ENCODE measurements around the gene OGFRL1.

DNA sequence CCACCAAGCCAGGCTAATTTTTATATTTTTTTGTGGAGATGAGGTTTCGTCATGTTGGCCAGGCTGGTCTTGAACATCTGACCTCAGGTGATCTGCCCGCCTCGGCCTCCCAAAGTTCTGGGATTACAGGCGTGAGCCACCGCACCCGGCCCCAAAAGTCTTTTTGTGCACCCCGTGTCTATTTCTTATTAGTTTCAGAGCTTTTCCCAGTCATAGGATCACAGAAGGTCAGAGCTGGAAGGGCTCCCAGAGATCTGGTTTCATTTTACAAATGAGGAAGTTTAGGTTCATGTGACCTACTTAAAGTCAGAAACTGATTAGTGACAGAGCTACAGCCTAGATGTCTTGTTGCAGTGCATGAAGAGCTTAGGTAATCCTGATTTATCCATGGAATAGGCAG is 1.6 kb upstream of the OGFRL1 start:
- TF ChIP-seq EZH2 (IDR thresholded peaks at IDR 0.05) (no peak), CEBPB (IDR thresholded peaks at IDR 0.05; ENCODE audit: low read depth) (no peak), POLR2A (IDR thresholded peaks at IDR 0.05; ENCODE audit: borderline replicate concordance, extremely low read depth, insufficient read depth, insufficient read length) (no peak), ZFX (IDR thresholded peaks at IDR 0.05) (no peak), POLR2AphosphoS5 (IDR thresholded peaks at IDR 0.05; ENCODE audit: low read depth, low read length) (no peak), EZH2phosphoT487 (IDR thresholded peaks at IDR 0.05; ENCODE audit: borderline replicate concordance) (no peak), RAD21 (IDR thresholded peaks at IDR 0.05; ENCODE audit: low read depth) (no peak)
- TF ChIP-seq, protein P1, sequence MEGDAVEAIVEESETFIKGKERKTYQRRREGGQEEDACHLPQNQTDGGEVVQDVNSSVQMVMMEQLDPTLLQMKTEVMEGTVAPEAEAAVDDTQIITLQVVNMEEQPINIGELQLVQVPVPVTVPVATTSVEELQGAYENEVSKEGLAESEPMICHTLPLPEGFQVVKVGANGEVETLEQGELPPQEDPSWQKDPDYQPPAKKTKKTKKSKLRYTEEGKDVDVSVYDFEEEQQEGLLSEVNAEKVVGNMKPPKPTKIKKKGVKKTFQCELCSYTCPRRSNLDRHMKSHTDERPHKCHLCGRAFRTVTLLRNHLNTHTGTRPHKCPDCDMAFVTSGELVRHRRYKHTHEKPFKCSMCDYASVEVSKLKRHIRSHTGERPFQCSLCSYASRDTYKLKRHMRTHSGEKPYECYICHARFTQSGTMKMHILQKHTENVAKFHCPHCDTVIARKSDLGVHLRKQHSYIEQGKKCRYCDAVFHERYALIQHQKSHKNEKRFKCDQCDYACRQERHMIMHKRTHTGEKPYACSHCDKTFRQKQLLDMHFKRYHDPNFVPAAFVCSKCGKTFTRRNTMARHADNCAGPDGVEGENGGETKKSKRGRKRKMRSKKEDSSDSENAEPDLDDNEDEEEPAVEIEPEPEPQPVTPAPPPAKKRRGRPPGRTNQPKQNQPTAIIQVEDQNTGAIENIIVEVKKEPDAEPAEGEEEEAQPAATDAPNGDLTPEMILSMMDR (IDR thresholded peaks at IDR 0.05 in 2 of 3, conservative IDR thresholded peaks at IDR 0.05 in 1 of 3; ENCODE audit: borderline replicate concordance in 1 of 3, insufficient read depth in 1 of 3, low read depth in 2 of 3, low read length in 2 of 3): no peak
- TF ChIP-seq, protein P2, sequence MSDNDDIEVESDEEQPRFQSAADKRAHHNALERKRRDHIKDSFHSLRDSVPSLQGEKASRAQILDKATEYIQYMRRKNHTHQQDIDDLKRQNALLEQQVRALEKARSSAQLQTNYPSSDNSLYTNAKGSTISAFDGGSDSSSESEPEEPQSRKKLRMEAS (IDR thresholded peaks at IDR 0.05): no peak
- TF ChIP-seq, protein P3, sequence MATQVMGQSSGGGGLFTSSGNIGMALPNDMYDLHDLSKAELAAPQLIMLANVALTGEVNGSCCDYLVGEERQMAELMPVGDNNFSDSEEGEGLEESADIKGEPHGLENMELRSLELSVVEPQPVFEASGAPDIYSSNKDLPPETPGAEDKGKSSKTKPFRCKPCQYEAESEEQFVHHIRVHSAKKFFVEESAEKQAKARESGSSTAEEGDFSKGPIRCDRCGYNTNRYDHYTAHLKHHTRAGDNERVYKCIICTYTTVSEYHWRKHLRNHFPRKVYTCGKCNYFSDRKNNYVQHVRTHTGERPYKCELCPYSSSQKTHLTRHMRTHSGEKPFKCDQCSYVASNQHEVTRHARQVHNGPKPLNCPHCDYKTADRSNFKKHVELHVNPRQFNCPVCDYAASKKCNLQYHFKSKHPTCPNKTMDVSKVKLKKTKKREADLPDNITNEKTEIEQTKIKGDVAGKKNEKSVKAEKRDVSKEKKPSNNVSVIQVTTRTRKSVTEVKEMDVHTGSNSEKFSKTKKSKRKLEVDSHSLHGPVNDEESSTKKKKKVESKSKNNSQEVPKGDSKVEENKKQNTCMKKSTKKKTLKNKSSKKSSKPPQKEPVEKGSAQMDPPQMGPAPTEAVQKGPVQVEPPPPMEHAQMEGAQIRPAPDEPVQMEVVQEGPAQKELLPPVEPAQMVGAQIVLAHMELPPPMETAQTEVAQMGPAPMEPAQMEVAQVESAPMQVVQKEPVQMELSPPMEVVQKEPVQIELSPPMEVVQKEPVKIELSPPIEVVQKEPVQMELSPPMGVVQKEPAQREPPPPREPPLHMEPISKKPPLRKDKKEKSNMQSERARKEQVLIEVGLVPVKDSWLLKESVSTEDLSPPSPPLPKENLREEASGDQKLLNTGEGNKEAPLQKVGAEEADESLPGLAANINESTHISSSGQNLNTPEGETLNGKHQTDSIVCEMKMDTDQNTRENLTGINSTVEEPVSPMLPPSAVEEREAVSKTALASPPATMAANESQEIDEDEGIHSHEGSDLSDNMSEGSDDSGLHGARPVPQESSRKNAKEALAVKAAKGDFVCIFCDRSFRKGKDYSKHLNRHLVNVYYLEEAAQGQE (IDR thresholded peaks at IDR 0.05; ENCODE audit: low read depth): no peak

All from HCT116 (cell line).